SW480 (cell line): ENCODE data around the gene ZNF66.
"Not testable (repeated sequence)": the region's sequence is repeated elsewhere in the genome, so short reads cannot be mapped to it uniquely, and the experiment has no call there.

ENCODE experiments used
- DNase-seq: peaks from one replicate; pipeline ENCODE4 v3.0.0-alpha.2; 2016; ENCODE audit warnings: low spot score

ZNF66 gene

GRCh38 chr19:20776083-20777076, at the start of gene ZNF66:
Gene ZNF66, plus strand, starts transcription at chr19:20776304. Its CDS starts 144 bp downstream, at chr19:20776448.
- DNase-seq = peak; percentile 75

GRCh38 chr19:20750169-20750568, 25.9 kb upstream of the ZNF66 start:
- DNase-seq = not testable (repeated sequence)

- not testable (repeated sequence) for DNase-seq
These were observed 23.8 kb upstream of the ZNF66 start for GRCh38 chr19:20752291-20752690.

GRCh38 chr19:20769225-20769736, 6.8 kb upstream of the ZNF66 start:
- not testable (repeated sequence) for DNase-seq

GRCh38 chr19:20787786-20788185, 11.7 kb downstream of the ZNF66 start:
- DNase-seq = no peak

GRCh38 chr19:20791806-20792205, 15.7 kb downstream of the ZNF66 start:
- DNase-seq = no peak

- DNase-seq = not testable (repeated sequence)
These were observed 30.5 kb downstream of the ZNF66 start for GRCh38 chr19:20806311-20807262.

- DNase-seq = peak; percentile 7
These were observed 64.3 kb downstream of the ZNF66 start for GRCh38 chr19:20840371-20840770.
